ENCODE measurements around the gene VAMP8. TPM values are rescaled to one million over a fixed set of nuclear protein-coding genes. Genes with fewer than 3 reads are reported as not detected.
A peak's percentile ranks its signal among the peaks of the same experiment; 100 is the strongest.
"Not testable (repeated sequence)": the region's sequence is repeated elsewhere in the genome, so short reads cannot be mapped to it uniquely, and the experiment has no call there.

Gene VAMP8
- total and polyA plus RNA-seq, 11 donors, result 5.4 to 103 (median 11.9) TPM

DNA sequence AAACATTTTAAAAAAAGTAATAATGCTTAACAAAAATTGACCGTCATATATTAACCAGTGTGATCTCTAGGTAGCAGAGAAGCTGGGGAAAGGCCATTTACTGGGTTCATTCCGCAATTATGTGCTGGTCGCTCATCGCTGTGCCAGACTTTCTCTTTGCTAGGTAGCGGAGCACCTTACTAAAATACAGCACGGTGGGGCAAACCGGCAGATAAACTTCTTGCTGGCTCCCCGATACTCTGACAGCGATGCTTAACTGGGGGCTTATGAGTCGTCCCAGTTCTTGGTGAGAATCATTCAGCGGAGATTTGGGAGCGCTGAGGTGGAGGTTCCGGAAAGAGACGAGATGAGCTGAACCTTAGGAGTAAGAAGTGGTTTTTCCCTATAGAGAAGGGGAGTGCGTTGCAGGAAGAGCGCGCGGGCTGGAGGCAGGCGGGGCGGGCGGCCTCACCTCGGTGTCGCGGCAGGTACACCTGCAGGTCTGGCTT is 33.9 kb downstream of the VAMP8 start:
- Histone ChIP-seq H3K4me3 (peak overlapping the region; percentile 79 to 99 (median 94)), H3K4me1 (peaks cover 2 to 60% (median 31%) of the 10 kb centered on the region in 12 donors), H3K27ac (peak overlapping the region; percentile 78 to 95 (median 88)), H3K36me3 (peaks cover 0 to 35% (median 15%) of the 10 kb centered on the region in 9 donors), H3K27me3 (no peaks in the 10 kb centered on the region), H3K9me3 (no peaks in the 10 kb centered on the region)
- TF ChIP-seq, protein P1, sequence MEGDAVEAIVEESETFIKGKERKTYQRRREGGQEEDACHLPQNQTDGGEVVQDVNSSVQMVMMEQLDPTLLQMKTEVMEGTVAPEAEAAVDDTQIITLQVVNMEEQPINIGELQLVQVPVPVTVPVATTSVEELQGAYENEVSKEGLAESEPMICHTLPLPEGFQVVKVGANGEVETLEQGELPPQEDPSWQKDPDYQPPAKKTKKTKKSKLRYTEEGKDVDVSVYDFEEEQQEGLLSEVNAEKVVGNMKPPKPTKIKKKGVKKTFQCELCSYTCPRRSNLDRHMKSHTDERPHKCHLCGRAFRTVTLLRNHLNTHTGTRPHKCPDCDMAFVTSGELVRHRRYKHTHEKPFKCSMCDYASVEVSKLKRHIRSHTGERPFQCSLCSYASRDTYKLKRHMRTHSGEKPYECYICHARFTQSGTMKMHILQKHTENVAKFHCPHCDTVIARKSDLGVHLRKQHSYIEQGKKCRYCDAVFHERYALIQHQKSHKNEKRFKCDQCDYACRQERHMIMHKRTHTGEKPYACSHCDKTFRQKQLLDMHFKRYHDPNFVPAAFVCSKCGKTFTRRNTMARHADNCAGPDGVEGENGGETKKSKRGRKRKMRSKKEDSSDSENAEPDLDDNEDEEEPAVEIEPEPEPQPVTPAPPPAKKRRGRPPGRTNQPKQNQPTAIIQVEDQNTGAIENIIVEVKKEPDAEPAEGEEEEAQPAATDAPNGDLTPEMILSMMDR (IDR thresholded peaks at IDR 0.05), result no peak
- TF ChIP-seq POLR2A (IDR thresholded peaks at IDR 0.05), result no peak
- 7 to 11% (median 8%) methylated on average over 24 of the region's 24 CpGs for WGBS, 4 donors
- ATAC-seq (no peak), DNase-seq (peak in 1 of 5 donors; percentile 14)
- intact Hi-C loops (cut with DNase I), result loop anchor here in 2 of 10 donors (5.0 kb wide), 1 partner anchor 49 kb away; the partner anchor contains the start of gene GGCX (in 2 of the 2)

- ATAC-seq (peak; percentile 76 to 87 (median 86)), DNase-seq (peak; percentile 93 to 95 (median 94))
- Histone ChIP-seq H3K27me3 (no peaks in the 10 kb centered on the region), H3K9me3 (no peaks in the 10 kb centered on the region), H3K27ac (peak within 1 kb of the TSS; percentile 78 to 95 (median 88)), H3K36me3 (peaks cover 0 to 30% (median 15%) of the 10 kb centered on the region in 9 donors), H3K4me1 (peaks cover 2 to 57% (median 28%) of the 10 kb centered on the region in 12 donors), H3K4me3 (peak within 1 kb of the TSS; percentile 79 to 99 (median 94))
- intact Hi-C loops (cut with DNase I), result loop anchor here in 2 of 10 donors (5.0 kb wide), 1 partner anchor 50 kb away; the partner anchor contains the start of gene GGCX (in 2 of the 2)
- TF ChIP-seq, protein P1 (IDR thresholded peaks at IDR 0.05), result no peak
- peak in 1 of 2 donors; percentile 70 for TF ChIP-seq POLR2A (IDR thresholded peaks at IDR 0.05)
- 8 to 12% (median 10%) methylated on average over 57 to 73 of the region's 73 CpGs for WGBS, 4 donors
These were observed 34.6 kb downstream of the VAMP8 start, which contains the start of gene C2orf68 for GRCh38 chr2:85611705-85612587. TSS of gene C2orf68 (minus strand) at chr2:85612066. CDS start at chr2:85611984, 82 bp downstream.

DNA sequence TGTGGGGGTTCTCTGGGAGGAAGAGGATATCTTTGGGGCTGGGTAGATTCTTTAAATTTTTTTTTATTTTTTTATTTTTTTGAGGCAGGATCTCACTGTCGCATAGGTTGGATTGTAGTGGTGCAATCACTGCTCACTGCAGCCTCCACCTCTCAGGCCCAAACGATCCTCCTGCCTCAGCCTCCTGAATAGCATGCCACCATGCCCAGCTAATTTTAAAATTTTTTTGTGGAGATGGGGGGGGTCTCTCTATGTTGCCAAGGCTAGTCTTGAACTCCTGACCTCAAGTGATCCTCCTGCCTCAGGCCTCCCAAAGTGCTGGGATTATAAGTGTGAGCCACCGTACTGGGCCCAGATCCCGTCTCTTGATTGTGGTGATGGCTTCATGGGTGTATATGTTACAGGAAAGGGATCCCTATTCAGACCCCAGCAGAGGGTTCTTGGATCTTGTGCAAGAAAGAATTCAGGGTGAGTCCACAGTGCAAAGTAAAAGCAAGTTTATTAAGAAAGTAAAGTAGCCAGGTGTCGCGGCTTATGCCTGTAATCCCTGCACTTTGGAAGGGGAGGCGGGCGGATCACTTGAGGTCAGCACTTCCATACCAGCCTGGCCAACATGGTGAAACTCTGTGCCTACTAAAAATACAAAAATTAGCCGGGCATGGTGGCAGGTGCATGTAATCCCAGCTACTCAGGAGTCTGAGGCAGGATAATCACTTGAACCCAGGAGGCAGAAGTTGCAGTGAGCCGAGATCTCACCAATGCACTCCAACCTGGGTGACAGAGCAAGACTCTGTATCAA is 36.5 kb downstream of the VAMP8 start:
- no peak overlapping the region for H3K4me3 ChIP-seq
- TF ChIP-seq, protein P1 (IDR thresholded peaks at IDR 0.05), result no peak
- TF ChIP-seq POLR2A (IDR thresholded peaks at IDR 0.05), result no peak
- intact Hi-C loops (cut with DNase I), result loop anchor here in 2 of 10 donors (5.0 kb wide), 1 partner anchor 52 kb away; the partner anchor contains the start of gene GGCX (in 2 of the 2)
- H3K4me1 ChIP-seq, result peaks cover 6 to 55% (median 29%) of the 10 kb centered on the region in 12 donors
- no peaks in the 10 kb centered on the region for H3K9me3 ChIP-seq
- 87 to 94% (median 90%) methylated on average over 10 of the region's 10 CpGs for WGBS, 4 donors
- H3K27me3 ChIP-seq, result no peaks in the 10 kb centered on the region
- no peak overlapping the region for H3K27ac ChIP-seq
- ATAC-seq (no peak), DNase-seq (peak in 1 of 5 donors; percentile 14)
- H3K36me3 ChIP-seq, result peaks cover 0 to 23% (median 9%) of the 10 kb centered on the region in 9 donors

GRCh38 chr2:85614757-85615156 is 37.4 kb downstream of the VAMP8 start:
- peaks cover 0 to 25% (median 11%) of the 10 kb centered on the region in 9 donors for H3K36me3 ChIP-seq
- peak in 1 of 5 donors; percentile 9 for DNase-seq
- H3K9me3 ChIP-seq, H3K27me3 ChIP-seq, ATAC-seq, H3K4me3 ChIP-seq, H3K27ac ChIP-seq: not testable (repeated sequence)
- intact Hi-C loops (cut with DNase I), result loop anchor here in 5 of 10 donors (5.0 kb wide), 3 partner anchors 52 to 197 kb away; partner anchors contain the start of genes GGCX (in 4 of the 5) and SH2D6 (in 1 of the 5)
- peaks cover 6 to 55% (median 26%) of the 10 kb centered on the region in 12 donors for H3K4me1 ChIP-seq
- WGBS, 4 donors, result 93 to 96% (median 94%) methylated on average over 7 of the region's 7 CpGs

Data from heart left ventricle (tissue), 16 donors.